SK-N-MC (cell line): ENCODE data around the gene CYP26C1.

Source experiments
- EZH2 ChIP-seq: fragments of 200-600 bp; sonication (generic); IDR thresholded peaks from one replicate; pipeline ENCODE4 v1.6.1; 2017; ENCODE audit warnings: antibody characterized with exemption
- FOXP2 ChIP-seq: optimal IDR thresholded peaks from 2 replicates; pipeline ENCODE3; 2011; ENCODE audit warnings: mild to moderate bottlenecking, moderate library complexity; ENCODE audit not compliant: insufficient read depth; ENCODE audit errors: extremely low read length, control extremely low read depth
- POLR2AphosphoS5 ChIP-seq: IDR thresholded peaks from 2 replicates; pipeline ENCODE4 v1.6.1; 2012; ENCODE audit warnings: mild to moderate bottlenecking, low read depth, low read length, borderline replicate concordance

DNA sequence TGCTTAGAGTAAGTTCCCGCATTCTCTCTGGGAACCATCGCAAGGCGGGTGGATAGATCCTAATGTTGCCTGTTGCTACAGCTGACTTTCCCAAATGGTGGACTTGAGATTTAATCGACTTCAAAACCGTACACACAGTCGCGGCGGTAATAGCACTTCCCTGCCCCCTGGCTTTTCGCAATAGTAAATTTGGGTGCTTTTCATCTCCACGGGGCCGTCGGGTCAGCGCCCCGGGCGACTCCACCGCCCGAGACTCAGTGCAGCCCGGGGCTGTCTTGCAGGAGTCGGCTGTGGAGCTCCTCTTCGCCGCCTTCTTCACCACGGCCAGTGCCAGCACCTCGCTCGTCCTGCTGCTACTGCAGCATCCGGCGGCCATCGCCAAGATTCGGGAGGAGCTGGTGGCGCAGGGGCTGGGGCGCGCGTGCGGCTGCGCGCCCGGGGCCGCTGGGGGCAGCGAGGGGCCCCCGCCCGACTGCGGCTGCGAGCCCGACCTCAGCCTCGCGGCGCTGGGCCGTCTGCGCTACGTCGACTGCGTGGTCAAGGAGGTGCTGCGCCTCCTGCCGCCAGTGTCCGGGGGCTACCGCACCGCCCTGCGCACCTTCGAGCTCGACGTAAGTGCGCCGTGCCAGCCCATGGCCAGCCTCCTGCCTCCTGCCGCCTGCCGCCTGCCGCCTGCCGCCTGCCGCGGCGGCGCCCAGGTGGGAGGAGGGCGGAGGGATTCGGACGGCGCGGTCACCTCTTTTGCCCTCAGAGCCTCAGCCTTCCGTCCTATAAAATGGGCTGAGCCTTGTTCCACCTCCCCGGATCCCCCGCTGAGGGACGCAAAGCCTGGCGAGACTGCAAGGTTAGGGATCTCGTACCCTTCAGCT lies 5.3 kb downstream of the CYP26C1 start:
- TF ChIP-seq EZH2 (no peak), POLR2AphosphoS5 (no peak), FOXP2 (no peak)
